ENCODE results near the gene PATZ1.

DNA sequence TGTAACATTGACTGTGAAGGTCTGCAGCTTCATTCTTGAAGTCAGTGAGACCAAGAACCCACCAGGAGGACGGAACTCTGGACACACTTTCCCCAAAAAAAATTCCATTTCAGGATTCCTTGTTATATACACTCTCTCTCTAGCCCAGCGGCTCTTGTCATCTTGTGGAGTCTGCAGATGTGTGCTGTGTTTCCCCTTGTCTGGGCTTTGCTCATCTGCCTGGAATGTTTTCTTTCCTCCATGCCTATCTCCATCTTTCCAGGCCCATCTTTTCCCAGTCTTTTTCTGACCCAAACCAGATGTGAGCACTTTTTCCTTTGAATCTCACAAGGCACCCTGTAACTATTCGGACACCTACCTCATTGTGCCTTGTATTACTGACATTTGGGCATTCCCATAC, 48.2 kb upstream of the PATZ1 start:
- no peak for TF ChIP-seq RNF2 (IDR thresholded peaks at IDR 0.05; ENCODE audit: borderline replicate concordance, low read depth, low read length, missing control alignments, poor library complexity, severe bottlenecking)
- no peak for TF ChIP-seq EZH2 (IDR thresholded peaks at IDR 0.05; ENCODE audit: low read depth, low read length, severe bottlenecking)
- TF ChIP-seq, protein P1, sequence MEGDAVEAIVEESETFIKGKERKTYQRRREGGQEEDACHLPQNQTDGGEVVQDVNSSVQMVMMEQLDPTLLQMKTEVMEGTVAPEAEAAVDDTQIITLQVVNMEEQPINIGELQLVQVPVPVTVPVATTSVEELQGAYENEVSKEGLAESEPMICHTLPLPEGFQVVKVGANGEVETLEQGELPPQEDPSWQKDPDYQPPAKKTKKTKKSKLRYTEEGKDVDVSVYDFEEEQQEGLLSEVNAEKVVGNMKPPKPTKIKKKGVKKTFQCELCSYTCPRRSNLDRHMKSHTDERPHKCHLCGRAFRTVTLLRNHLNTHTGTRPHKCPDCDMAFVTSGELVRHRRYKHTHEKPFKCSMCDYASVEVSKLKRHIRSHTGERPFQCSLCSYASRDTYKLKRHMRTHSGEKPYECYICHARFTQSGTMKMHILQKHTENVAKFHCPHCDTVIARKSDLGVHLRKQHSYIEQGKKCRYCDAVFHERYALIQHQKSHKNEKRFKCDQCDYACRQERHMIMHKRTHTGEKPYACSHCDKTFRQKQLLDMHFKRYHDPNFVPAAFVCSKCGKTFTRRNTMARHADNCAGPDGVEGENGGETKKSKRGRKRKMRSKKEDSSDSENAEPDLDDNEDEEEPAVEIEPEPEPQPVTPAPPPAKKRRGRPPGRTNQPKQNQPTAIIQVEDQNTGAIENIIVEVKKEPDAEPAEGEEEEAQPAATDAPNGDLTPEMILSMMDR (IDR thresholded peaks at IDR 0.05; ENCODE audit: control extremely low read depth in 1 of 3, insufficient read depth in 1 of 3, low read depth in 1 of 3, low read length in 3 of 3) = no peak
- TF ChIP-seq JUND (IDR thresholded peaks at IDR 0.05; ENCODE audit: low read length) = no peak
- TF ChIP-seq POLR2A (IDR thresholded peaks at IDR 0.05; ENCODE audit: control extremely low read depth in 1 of 2, low read depth in 2 of 2, low read length in 2 of 2) = no peak
- TF ChIP-seq CBX5 (IDR thresholded peaks at IDR 0.05; ENCODE audit: low read depth, low read length) = no peak
